Psoas muscle (tissue), 8 donors: ENCODE measurements around the gene IFNK. TPM values are rescaled to one million over a fixed set of nuclear protein-coding genes. Genes with fewer than 3 reads are reported as not detected.

Experiments used
- ATAC-seq, 4 donors: fragments of 200-7000 bp; cut with Tn5 transposase; one replicate each; pipeline ENCODE4 v1.9.1; 2020; ENCODE audit warnings: moderate library complexity in 3 of 4, mild to moderate bottlenecking in 2 of 4
- DNase-seq, 2 donors: peaks; one replicate each; pipeline ENCODE4 v3.0.0-alpha.2; 2020
- H3K27ac ChIP-seq: fragments of 200-600 bp; one replicate; pipeline ENCODE4 v1.8.0; 2022
- H3K27me3 ChIP-seq, 3 donors: fragments of 200-600 bp in 1 of 3; one replicate each; pipeline versions ENCODE4 v1.6.1 to v1.8.0; 2013 to 2022; ENCODE audit warnings: low read length in 2 of 3, mild to moderate bottlenecking in 2 of 3, moderate library complexity in 1 of 3; ENCODE audit not compliant: insufficient read depth in 3 of 3
- H3K36me3 ChIP-seq, 2 donors: fragments of 200-600 bp in 1 of 2; one replicate each; pipeline versions ENCODE4 v1.6.1 to v1.8.0; 2013 to 2022; ENCODE audit warnings: low read depth in 1 of 2, mild to moderate bottlenecking in 1 of 2, moderate library complexity in 1 of 2; ENCODE audit not compliant: insufficient read depth in 1 of 2
- H3K4me1 ChIP-seq: fragments of 200-600 bp; one replicate; pipeline ENCODE4 v1.8.0; 2022
- H3K4me3 ChIP-seq: fragments of 200-600 bp; one replicate; pipeline ENCODE4 v1.8.0; 2022; ENCODE audit warnings: mild to moderate bottlenecking
- H3K9me3 ChIP-seq: fragments of 200-600 bp; one replicate; pipeline ENCODE4 v1.8.0; 2022
- WGBS, 3 donors: extraction: QIAGEN DNeasy Blood & Tissue Kit; methylation state at CpG; one replicate each; pipeline versions ENCODE4 v1.1.6 to v1.1.7; 2013; 5-methylcytosine and 5-hydroxymethylcytosine counted together
- intact Hi-C, 2 donors: fragments of 100-400 bp; cut with DNase I; formaldehyde crosslinking; loops; one replicate each; pipeline versions ENCODE4 v1.11.0 to v1.14.2; 2022
- polyA plus RNA-seq, 3 donors: library from polyadenylated mRNA; stranded (reverse); fragments of 200-250 nt; gene quantifications; one replicate each; pipeline ENCODE4 v1.2.3, GENCODE V29; 2013
- total RNA-seq, 4 donors: library from RNA; stranded (reverse); fragmentation: NEBNext Ultra II Directional in 2 of 4; extraction: Animal tissue kit (Norgen Biotek cat#: 25700) in 2 of 4; gene quantifications; one replicate each; pipeline versions ENCODE4 v1.2.1 to v1.2.4, GENCODE V29; 2021 to 2023
- TF ChIP-seq, protein P1 (sequence below): fragments of 200-600 bp; IDR thresholded peaks from one replicate; pipeline ENCODE4 v1.8.0; 2022; ENCODE audit warnings: antibody characterized with exemption
- donor health status: healthy with polysubstance abuse.
- donor health status: DM: no; HTN: no; CAD: no; lungs with moderate emphysema.
- donor health status: Bipolar disorder and iron deficiency.
- donor health status: healthy.
- donor health status: DM: yes; HTN: yes; CAD: no.
- donor health status: DM: no; HTN: no; CAD: no.
- donor health status: DM: no; HTN: no; CAD: no.
- donor health status: DM: yes; HTN: yes; CAD: no.

The IFNK gene
- total and polyA plus RNA-seq, 7 donors, result not detected

DNA sequence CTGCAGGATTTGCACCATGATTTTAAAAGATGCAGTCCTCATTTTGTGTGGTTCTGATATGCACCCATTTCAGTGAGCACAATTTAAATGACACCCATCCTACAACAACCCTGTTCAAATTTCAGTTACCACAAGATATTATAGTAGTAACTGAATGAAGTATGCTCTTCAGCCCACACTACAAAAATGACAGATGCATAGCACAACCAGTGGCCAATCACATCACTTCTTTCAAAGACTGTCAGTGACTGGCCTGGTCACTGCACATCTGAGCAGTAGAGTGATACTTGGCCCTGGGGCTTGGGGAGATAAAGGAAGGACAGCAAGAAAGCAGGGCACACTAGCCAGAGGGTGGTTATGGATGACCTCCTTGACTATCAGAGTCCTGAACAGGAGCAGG lies 19.8 kb upstream of the IFNK start:
- TF ChIP-seq, protein P1, sequence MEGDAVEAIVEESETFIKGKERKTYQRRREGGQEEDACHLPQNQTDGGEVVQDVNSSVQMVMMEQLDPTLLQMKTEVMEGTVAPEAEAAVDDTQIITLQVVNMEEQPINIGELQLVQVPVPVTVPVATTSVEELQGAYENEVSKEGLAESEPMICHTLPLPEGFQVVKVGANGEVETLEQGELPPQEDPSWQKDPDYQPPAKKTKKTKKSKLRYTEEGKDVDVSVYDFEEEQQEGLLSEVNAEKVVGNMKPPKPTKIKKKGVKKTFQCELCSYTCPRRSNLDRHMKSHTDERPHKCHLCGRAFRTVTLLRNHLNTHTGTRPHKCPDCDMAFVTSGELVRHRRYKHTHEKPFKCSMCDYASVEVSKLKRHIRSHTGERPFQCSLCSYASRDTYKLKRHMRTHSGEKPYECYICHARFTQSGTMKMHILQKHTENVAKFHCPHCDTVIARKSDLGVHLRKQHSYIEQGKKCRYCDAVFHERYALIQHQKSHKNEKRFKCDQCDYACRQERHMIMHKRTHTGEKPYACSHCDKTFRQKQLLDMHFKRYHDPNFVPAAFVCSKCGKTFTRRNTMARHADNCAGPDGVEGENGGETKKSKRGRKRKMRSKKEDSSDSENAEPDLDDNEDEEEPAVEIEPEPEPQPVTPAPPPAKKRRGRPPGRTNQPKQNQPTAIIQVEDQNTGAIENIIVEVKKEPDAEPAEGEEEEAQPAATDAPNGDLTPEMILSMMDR, result no peak
- Histone ChIP-seq H3K27ac (no peak overlapping the region), H3K4me1 (no peaks in the 10 kb centered on the region), H3K27me3 (no peaks in the 10 kb centered on the region), H3K4me3 (no peak overlapping the region), H3K9me3 (no peaks in the 10 kb centered on the region), H3K36me3 (no peaks in the 10 kb centered on the region)
- intact Hi-C loops, result no loop called here
- DNase-seq (no peak), ATAC-seq (no peak)

DNA sequence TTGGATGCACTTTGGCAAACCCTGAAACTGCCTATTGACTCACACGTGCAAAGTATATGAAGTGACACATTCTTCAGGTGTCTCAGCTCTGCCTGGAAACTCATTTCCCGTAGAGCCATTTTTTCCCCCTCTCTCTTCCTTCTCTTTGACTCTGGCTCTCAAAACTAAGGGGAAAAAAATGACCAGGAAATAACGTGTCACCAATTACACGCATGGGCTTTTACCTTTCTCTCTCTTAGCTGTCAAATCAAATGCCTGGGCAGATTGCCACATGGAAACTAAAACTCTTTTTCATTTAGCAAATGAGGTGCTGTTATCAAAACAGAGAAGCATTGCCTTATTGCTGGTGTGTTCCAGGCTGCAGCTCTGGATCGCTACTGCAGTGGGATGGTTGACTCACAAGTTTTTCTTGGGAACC lies 18.3 kb upstream of the IFNK start:
- Histone ChIP-seq H3K27ac (no peak overlapping the region), H3K27me3 (no peaks in the 10 kb centered on the region), H3K4me3 (no peak overlapping the region), H3K36me3 (no peaks in the 10 kb centered on the region), H3K4me1 (no peaks in the 10 kb centered on the region), H3K9me3 (no peaks in the 10 kb centered on the region)
- TF ChIP-seq, protein P1, result no peak
- intact Hi-C loops, result no loop called here
- WGBS, 3 donors, result 69 to 74% (median 70%) methylated on average over 5 of the region's 5 CpGs
- DNase-seq, result no peak
- ATAC-seq, result no peak

DNA sequence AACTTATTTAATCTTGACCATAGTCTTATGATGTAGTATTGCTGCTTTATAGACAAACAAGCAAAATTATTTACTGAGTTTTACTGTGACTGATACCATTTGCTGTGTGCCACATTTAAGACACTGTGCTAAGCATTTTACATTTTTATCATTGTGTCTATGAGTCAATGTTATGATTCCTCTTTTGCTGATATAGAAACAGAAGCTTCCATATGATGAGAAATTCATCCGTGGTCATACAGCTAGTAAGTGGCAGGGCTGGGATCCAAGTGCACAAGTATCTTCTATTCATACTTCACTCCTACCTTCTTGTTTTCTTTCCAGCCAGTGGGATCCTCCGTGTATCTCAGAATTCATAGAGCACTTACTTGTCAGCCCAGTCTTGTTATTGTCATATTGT lies 17.1 kb upstream of the IFNK start:
- ATAC-seq (no peak), DNase-seq (no peak)
- H3K27ac ChIP-seq, result no peak overlapping the region
- 50 to 80% (median 69%) methylated on average over 2 of the region's 2 CpGs for WGBS, 3 donors
- no peak overlapping the region for H3K4me3 ChIP-seq
- TF ChIP-seq, protein P1, result no peak
- no peaks in the 10 kb centered on the region for H3K27me3 ChIP-seq
- H3K9me3 ChIP-seq, result no peaks in the 10 kb centered on the region
- intact Hi-C loops, result no loop called here
- no peaks in the 10 kb centered on the region for H3K36me3 ChIP-seq
- no peaks in the 10 kb centered on the region for H3K4me1 ChIP-seq

DNA sequence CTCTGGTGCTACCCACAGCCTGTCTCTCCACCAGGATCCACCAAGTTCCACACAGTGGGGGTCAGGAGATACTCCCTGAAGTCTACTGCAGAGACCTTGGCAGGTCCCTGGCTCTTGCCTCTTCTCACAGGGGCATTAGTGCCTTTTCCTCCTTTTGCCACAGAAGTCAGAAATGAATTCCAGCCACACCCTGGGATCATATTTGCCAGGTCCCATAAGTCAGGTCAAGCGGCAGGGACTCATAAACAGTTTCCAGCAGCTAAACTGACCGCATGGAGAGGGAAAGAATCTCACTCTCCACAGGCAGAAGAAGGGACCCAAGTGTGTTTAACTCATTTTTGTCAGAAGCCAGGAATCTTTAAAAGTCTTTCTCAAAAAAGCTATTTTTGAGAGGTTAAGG lies 13.3 kb upstream of the IFNK start:
- H3K36me3 ChIP-seq, result no peaks in the 10 kb centered on the region
- intact Hi-C loops, result no loop called here
- H3K9me3 ChIP-seq, result no peaks in the 10 kb centered on the region
- WGBS, 3 donors, result 61 to 68% (median 67%) methylated on average over 2 of the region's 2 CpGs
- ATAC-seq (no peak), DNase-seq (no peak)
- H3K27ac ChIP-seq, result no peak overlapping the region
- no peak overlapping the region for H3K4me3 ChIP-seq
- H3K27me3 ChIP-seq, result no peaks in the 10 kb centered on the region
- TF ChIP-seq, protein P1, result no peak
- no peaks in the 10 kb centered on the region for H3K4me1 ChIP-seq

DNA sequence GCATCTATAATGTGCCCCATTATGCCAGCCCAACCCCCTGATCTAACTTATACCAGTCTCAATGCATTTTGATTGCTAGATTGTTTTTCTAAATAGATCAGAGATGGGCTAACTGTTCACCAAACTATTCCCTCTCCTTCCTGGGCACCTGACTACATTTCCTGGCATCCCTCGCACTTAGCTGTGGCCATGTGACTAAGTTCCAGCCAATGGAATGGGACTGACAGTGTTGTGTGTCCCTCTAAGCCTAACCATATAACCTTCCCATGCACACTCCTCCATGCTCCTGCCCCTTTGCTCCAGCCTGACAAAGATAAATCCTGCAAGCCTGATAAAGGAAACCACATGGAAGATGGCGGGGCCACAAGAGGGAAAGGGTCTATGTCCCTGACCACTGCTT lies 12.3 kb upstream of the IFNK start:
- H3K27ac ChIP-seq, result no peak overlapping the region
- no peak overlapping the region for H3K4me3 ChIP-seq
- TF ChIP-seq, protein P1, result no peak
- DNase-seq (no peak), ATAC-seq (no peak)
- 89 to 97% (median 95%) methylated on average over 2 of the region's 2 CpGs for WGBS, 3 donors
- H3K9me3 ChIP-seq, result no peaks in the 10 kb centered on the region
- H3K27me3 ChIP-seq, result no peaks in the 10 kb centered on the region
- H3K4me1 ChIP-seq, result no peaks in the 10 kb centered on the region
- intact Hi-C loops, result no loop called here
- no peaks in the 10 kb centered on the region for H3K36me3 ChIP-seq
